Measurements from ENCODE around the gene LPP.

Gene LPP

GRCh38 chr3:188269040-188269439 lies 115.1 kb downstream of the LPP start:
- peak overlapping the region; percentile 90 for H3K27ac Mint-ChIP-seq
- H3K9me3 Mint-ChIP-seq = no peaks in the 10 kb centered on the region
- H3K4me3 Mint-ChIP-seq = no peak overlapping the region
- intact Hi-C loops (cut with micrococcal nuclease) = loop anchor here (10.0 kb wide), 1 partner anchor 74 kb away; no protein-coding TSS in a partner anchor
- H3K36me3 Mint-ChIP-seq (ENCODE audit: low read depth) = peaks cover 15% of the 10 kb centered on the region
- peaks cover 35% of the 10 kb centered on the region for H3K4me1 Mint-ChIP-seq (ENCODE audit: low read depth)
- H3K27me3 Mint-ChIP-seq = no peaks in the 10 kb centered on the region

DNA sequence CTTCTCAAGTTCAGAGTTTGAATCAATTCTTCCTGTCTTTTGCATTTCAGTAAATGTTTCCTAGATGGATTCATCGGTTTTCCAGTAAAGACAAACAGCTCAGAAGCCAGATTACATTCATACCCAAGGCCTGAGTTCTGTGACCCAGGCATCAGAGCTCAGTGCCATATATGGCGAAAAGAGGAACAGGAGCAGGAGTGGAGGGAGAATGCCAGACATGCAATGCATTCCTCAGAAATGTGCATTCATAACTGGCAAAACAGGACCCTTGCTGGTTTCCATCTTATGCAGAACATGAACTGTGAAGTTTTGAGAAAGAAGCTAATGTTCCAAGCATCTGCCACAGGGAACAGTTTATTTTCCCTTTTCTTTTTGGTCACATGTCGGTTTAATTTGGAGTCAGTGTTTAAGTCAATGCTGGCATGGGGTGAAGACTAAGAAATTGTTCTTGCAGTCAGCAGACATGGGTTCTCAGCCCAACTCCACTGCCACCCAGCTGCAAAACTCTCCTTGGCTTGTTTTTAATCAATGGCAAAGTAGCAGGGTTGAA lies 116.5 kb downstream of the LPP start:
- H3K27me3 Mint-ChIP-seq = no peaks in the 10 kb centered on the region
- H3K27ac Mint-ChIP-seq = peak overlapping the region; percentile 90
- peaks cover 35% of the 10 kb centered on the region for H3K4me1 Mint-ChIP-seq (ENCODE audit: low read depth)

GRCh38 chr3:188271226-188271914 lies 117.4 kb downstream of the LPP start:
- Mint-ChIP-seq H3K4me3 (no peak overlapping the region), H3K36me3 (ENCODE audit: low read depth) (peaks cover 27% of the 10 kb centered on the region), H3K4me1 (ENCODE audit: low read depth) (peaks cover 41% of the 10 kb centered on the region), H3K27me3 (no peaks in the 10 kb centered on the region), H3K27ac (peak overlapping the region; percentile 90), H3K9me3 (no peaks in the 10 kb centered on the region)
- intact Hi-C loops (cut with micrococcal nuclease) = loop anchor here (2.0 kb wide), 3 partner anchors 117 to 525 kb away; partner anchors contain the start of gene LPP

More for the DNA sequence above, 116.5 kb downstream of the LPP start:
- intact Hi-C loops (cut with micrococcal nuclease) = loop anchor here (2.0 kb wide), 3 partner anchors 116 to 524 kb away; partner anchors contain the start of gene LPP
- peak overlapping the region; percentile 9 for H3K4me3 Mint-ChIP-seq
- peaks cover 18% of the 10 kb centered on the region for H3K36me3 Mint-ChIP-seq (ENCODE audit: low read depth)
- no peaks in the 10 kb centered on the region for H3K9me3 Mint-ChIP-seq

- H3K36me3 Mint-ChIP-seq (ENCODE audit: low read depth) = peaks cover 40% of the 10 kb centered on the region
- no peaks in the 10 kb centered on the region for H3K27me3 Mint-ChIP-seq
- H3K9me3 Mint-ChIP-seq = no peaks in the 10 kb centered on the region
- peaks cover 46% of the 10 kb centered on the region for H3K4me1 Mint-ChIP-seq (ENCODE audit: low read depth)
- intact Hi-C loops (cut with micrococcal nuclease) = no loop called here
- peak overlapping the region; percentile 90 for H3K27ac Mint-ChIP-seq
- H3K4me3 Mint-ChIP-seq = no peak overlapping the region
Measured at GRCh38 chr3:188272481-188273372, 118.8 kb downstream of the LPP start.

DNA sequence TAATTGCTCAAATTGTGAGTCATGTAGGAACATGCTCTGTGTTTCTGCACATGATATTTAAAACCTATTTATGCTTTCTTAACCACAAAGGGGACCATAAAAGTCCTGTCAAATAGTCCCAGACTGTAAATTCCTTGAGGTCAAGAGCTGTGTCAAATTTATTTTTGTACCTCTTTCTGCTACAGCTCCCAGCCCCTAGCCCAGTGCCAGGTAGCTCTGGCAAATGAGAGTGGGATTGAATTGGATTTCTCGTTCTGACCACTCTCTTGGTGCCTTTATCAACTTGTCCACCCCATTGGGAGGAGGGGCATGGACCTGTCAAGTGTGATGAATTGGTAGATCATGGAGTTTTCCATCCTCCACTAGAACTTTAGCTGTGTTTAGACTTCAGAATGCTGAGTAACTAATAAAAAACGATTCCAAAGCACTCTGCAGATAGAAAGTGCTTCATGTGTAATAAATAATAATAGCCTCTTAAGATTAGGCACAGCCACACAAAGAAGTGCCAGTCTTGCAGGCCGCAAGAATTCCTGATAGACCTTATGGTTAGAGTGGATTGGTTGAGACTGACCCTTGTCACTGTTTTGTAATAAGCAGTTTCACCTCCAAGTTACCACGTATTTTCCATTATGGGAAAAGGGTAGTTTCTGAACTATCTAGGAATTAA lies 120.4 kb downstream of the LPP start:
- intact Hi-C loops (cut with micrococcal nuclease) = no loop called here
- Mint-ChIP-seq H3K4me1 (ENCODE audit: low read depth) (peaks cover 46% of the 10 kb centered on the region), H3K36me3 (ENCODE audit: low read depth) (peaks cover 41% of the 10 kb centered on the region), H3K9me3 (no peaks in the 10 kb centered on the region), H3K4me3 (no peak overlapping the region), H3K27me3 (no peaks in the 10 kb centered on the region), H3K27ac (peak overlapping the region; percentile 20)

DNA sequence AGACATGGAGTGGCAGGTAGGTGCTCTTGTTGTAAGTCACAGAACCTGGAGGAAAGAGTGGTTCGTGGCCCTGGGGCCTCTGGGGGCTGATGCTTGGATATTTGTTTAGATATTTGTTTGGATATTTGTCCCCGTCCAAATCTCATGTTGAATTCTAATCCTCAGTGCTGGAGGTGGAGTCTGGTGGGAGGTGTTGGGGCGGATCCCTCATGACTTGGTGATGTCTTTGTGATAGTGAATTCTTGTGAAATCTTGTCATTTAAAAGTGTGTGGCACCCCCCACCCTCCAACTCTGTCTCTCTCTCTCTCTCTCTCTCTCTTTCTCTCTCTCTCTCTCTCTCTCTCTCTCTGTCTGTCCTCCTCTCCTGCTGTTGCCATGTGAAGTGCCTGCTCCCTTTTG lies 122.4 kb downstream of the LPP start:
- Mint-ChIP-seq H3K36me3 (ENCODE audit: low read depth) (peaks cover 48% of the 10 kb centered on the region), H3K4me1 (ENCODE audit: low read depth) (peaks cover 41% of the 10 kb centered on the region), H3K9me3 (no peaks in the 10 kb centered on the region), H3K27me3 (no peaks in the 10 kb centered on the region), H3K4me3 (no peak overlapping the region), H3K27ac (peak overlapping the region; percentile 20)
- intact Hi-C loops (cut with micrococcal nuclease) = no loop called here

DNA sequence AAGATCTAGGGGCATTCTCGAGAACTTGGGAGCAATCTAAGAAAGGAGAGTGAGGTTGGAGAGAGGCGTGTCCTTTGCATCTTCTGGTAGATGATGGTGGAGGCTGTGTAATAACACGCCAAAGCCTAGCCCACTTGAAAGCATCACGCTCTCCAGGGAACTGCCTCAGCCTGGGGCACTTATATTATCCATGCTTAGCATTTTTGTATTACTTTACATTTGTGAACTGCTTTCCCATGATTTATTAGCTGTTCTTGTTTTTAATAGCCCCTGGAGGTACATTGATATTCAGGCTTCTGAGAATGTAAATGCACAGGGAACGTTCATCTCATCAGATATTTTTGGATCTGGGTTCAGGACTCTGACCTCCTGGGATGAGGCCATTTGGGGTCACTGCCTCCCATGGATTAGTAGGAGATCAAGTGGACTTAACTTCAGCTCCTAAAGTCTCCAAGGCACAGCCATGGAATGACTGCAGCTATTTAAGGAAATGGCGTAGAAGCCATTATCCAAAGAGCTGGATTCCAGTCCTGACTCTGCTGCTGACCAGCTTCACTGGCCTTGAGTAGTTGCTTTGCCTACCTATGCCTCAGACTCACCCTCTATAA lies 124.9 kb downstream of the LPP start:
- Mint-ChIP-seq H3K27me3 (no peaks in the 10 kb centered on the region), H3K9me3 (no peaks in the 10 kb centered on the region), H3K4me3 (no peak overlapping the region), H3K4me1 (ENCODE audit: low read depth) (peaks cover 40% of the 10 kb centered on the region), H3K36me3 (ENCODE audit: low read depth) (peaks cover 48% of the 10 kb centered on the region), H3K27ac (no peak overlapping the region)
- intact Hi-C loops (cut with micrococcal nuclease) = no loop called here

DNA sequence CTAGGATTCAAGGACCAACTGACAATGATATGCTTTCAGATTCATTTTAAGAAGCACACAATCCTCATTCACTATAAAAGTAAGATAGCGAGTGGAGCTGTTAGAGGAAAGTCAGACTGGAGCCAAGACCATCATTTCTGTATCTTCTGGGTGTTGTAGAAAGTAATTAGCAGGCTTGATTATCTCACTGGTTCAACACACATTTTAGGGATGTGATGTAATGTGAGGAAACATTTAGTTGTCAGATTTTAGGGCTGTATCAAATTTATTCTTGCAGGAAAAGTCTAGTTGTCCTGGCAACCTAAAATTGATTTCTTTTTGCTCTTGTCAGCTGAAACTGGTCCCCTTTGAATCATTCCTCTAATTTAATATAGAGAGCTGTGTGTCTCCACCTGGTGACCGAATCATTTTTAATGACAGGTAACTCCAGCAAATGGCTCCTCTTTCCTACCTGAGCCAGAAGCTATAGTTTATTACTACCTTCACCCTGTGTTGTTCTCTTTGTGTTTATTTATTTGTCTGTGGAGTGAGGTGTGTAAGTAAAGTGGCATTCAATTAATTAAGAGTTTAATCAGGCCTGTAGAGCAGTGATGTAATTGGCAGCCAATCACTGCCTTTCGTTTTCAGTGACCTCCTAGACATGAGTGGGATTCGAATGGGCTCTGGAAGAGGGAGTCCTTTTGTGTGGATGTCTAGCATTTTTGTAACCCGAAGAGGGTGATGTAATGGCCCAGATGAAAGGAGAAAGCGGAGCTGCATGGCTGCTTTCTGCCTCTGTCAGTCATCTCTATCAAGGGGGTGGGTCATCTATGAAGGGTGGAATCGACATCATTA lies 125.8 kb downstream of the LPP start:
- no peak overlapping the region for H3K27ac Mint-ChIP-seq
- peaks cover 48% of the 10 kb centered on the region for H3K4me1 Mint-ChIP-seq (ENCODE audit: low read depth)

GRCh38 chr3:188280627-188281026 lies 126.7 kb downstream of the LPP start:
- Mint-ChIP-seq H3K9me3 (no peaks in the 10 kb centered on the region), H3K36me3 (ENCODE audit: low read depth) (peaks cover 43% of the 10 kb centered on the region), H3K27me3 (no peaks in the 10 kb centered on the region), H3K4me1 (ENCODE audit: low read depth) (peaks cover 58% of the 10 kb centered on the region), H3K4me3 (no peak overlapping the region), H3K27ac (no peak overlapping the region)
- intact Hi-C loops (cut with micrococcal nuclease) = no loop called here

More for the DNA sequence above, 125.8 kb downstream of the LPP start:
- Mint-ChIP-seq H3K36me3 (ENCODE audit: low read depth) (peaks cover 48% of the 10 kb centered on the region), H3K9me3 (no peaks in the 10 kb centered on the region), H3K4me3 (no peak overlapping the region), H3K27me3 (no peaks in the 10 kb centered on the region)
- intact Hi-C loops (cut with micrococcal nuclease) = no loop called here

DNA sequence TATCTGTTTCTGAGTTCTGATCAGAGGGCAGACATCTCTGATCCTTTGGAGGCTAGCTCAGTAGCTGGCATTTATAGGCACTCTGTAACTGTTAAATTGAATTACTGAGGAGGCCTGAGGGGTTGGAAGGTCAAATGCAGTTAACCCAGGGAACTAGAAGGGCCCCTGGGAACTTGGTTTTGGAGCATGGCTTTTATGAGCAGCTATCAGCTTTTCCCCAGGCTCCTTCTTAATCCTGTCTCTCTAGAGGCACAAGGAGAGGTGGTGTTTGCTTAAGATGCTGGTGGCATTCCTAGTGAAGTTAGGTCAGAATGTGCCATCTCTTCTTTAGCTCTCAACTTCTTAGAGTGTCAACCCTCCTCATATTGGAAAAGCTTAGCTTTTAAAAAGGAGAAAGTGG lies 128.9 kb downstream of the LPP start:
- peak overlapping the region; percentile 50 for H3K27ac Mint-ChIP-seq
- no peak overlapping the region for H3K4me3 Mint-ChIP-seq
- intact Hi-C loops (cut with micrococcal nuclease) = no loop called here
- peaks cover 62% of the 10 kb centered on the region for H3K4me1 Mint-ChIP-seq (ENCODE audit: low read depth)
- H3K27me3 Mint-ChIP-seq = no peaks in the 10 kb centered on the region
- H3K36me3 Mint-ChIP-seq (ENCODE audit: low read depth) = peaks cover 29% of the 10 kb centered on the region
- no peaks in the 10 kb centered on the region for H3K9me3 Mint-ChIP-seq

GRCh38 chr3:188283347-188283746 lies 129.4 kb downstream of the LPP start:
- peaks cover 24% of the 10 kb centered on the region for H3K36me3 Mint-ChIP-seq (ENCODE audit: low read depth)
- intact Hi-C loops (cut with micrococcal nuclease) = no loop called here
- H3K27me3 Mint-ChIP-seq = no peaks in the 10 kb centered on the region
- H3K4me3 Mint-ChIP-seq = no peak overlapping the region
- H3K4me1 Mint-ChIP-seq (ENCODE audit: low read depth) = peaks cover 65% of the 10 kb centered on the region
- no peaks in the 10 kb centered on the region for H3K9me3 Mint-ChIP-seq
- H3K27ac Mint-ChIP-seq = no peak overlapping the region

DNA sequence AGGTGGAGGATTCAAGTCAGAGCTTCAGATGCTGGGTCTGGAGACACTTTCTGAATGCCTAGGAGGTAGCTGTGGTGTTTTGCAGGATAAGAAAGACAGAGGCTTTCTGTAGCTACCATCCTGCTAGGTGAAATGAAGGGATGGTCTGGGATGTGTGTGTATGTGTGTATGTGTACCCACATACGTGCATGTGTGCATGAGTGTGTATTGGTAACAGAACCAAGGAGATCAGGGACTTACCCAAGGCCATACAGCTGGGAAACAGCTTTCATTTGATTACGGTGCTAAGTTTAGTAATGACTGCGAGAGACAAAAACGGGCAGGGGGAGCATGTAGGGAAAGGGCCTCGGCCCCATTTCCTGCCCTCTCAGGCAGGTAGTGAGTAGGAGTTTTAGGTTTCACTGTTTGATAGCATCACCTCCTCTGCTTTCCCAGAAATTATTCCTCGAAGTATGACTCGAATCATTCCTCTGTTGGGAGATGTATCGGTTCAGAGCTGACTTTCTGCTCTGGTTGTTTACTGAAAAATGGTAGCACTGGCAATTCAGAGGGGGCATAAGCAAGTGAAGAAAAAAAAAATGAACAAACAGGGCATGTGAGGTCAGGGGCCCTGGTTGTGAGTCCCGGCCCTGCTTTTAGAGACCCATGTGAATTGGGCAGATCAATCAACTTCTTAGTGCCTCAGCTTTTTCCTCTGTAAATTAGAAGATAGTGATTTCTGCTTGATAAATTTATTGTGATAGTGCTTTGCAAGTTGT lies 130.7 kb downstream of the LPP start:
- H3K27me3 Mint-ChIP-seq = no peaks in the 10 kb centered on the region
- peaks cover 15% of the 10 kb centered on the region for H3K36me3 Mint-ChIP-seq (ENCODE audit: low read depth)
- peak overlapping the region; percentile 85 for H3K27ac Mint-ChIP-seq
- H3K4me1 Mint-ChIP-seq (ENCODE audit: low read depth) = peaks cover 64% of the 10 kb centered on the region
- intact Hi-C loops (cut with micrococcal nuclease) = no loop called here
- H3K4me3 Mint-ChIP-seq = no peak overlapping the region
- H3K9me3 Mint-ChIP-seq = no peaks in the 10 kb centered on the region

Measured in dendritic cell treated with granulocyte-macrophage colony-stimulating factor and Interleukin-4, amounts not matched to agents 40 ng/mL and 50 ng/mL, for 4 days (primary cell).